HG03354 (cell line): ENCODE data around the gene DIPK1C.
A peak's percentile ranks its signal among the peaks of the same experiment; 100 is the strongest.
"Not testable (repeated sequence)": the region's sequence is repeated elsewhere in the genome, so short reads cannot be mapped to it uniquely, and the experiment has no call there.

Experiments used
- ATAC-seq: cut with Tn5 transposase; IDR thresholded peaks from one replicate; pipeline ENCODE4 v1.9.1; 2021; ENCODE audit warnings: mild to moderate bottlenecking; ENCODE audit not compliant: unreplicated experiment, poor library complexity, severe bottlenecking

The DIPK1C gene

GRCh38 chr18:74457043-74457724 lies at the start of gene DIPK1C:
DIPK1C (minus strand) TSS chr18:74457308; CDS start chr18:74457259, 49 bp downstream.
- no peak for ATAC-seq

GRCh38 chr18:74506448-74507084 lies 49.5 kb upstream of the DIPK1C start:
- no peak for ATAC-seq

DNA sequence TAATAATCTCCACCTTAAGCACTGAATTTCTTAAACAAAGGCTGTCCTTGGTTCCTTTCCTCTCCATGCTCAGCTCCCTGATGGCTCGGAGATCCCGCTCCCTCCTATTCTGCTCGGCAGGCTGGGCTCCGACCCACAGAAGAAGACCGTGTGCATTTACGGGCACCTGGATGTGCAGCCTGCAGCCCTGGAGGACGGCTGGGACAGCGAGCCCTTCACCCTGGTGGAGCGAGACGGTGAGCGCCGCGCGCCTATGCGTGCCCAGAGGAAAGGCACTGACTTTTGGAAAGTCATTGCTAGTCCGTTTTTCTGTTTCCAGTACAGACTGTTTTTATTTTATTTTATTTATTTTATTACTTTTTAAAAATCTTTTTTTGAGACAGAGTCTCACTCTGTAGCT lies 48.7 kb upstream of the DIPK1C start:
- no peak for ATAC-seq

DNA sequence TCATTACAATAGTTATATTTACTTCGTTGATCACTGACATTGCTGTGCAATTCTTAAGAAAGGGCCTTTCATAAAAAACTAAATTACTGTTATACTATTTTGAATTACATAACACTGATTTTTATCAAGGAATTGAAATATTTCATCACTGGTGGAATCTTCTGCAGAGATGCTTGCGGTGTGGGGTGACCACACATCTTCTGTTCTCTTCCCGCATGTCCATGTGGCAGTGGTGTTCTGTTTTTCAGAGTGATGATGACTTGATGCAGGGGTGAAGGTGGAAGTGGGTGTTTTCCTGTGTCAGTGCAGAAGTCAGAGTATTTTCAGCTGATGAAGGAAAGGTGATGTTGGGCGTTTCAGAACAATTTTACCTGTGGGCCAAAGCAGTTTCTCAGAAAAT lies 46.0 kb upstream of the DIPK1C start:
- no peak for ATAC-seq

DNA sequence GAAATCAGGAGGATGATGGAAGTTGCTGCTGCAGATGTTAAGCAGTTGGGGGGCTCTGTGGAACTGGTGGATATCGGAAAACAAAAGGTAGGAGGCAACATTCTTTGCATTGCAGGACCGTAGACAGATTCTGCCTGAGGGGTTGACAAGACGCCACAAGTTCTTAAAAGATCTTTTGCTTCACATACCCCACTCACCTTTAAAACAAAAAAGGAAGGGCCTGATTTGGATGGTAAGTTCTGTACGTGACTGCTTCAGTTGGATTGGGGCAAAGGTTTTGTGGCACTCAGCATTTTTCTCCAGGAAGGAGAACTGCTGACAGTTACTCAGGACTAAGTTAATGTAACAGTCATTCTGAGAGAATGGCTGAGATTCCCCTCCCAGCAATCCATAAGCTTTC lies 44.3 kb upstream of the DIPK1C start:
- no peak for ATAC-seq

GRCh38 chr18:74500774-74501173 lies 43.7 kb upstream of the DIPK1C start:
- ATAC-seq: not testable (repeated sequence)

GRCh38 chr18:74500372-74500771 lies 43.3 kb upstream of the DIPK1C start:
- ATAC-seq: no peak

- ATAC-seq: peak; percentile 42
Observed at GRCh38 chr18:74499633-74500032, 42.5 kb upstream of the DIPK1C start.

GRCh38 chr18:74498712-74499627 lies 41.9 kb upstream of the DIPK1C start:
- ATAC-seq: peak; percentile 33

DNA sequence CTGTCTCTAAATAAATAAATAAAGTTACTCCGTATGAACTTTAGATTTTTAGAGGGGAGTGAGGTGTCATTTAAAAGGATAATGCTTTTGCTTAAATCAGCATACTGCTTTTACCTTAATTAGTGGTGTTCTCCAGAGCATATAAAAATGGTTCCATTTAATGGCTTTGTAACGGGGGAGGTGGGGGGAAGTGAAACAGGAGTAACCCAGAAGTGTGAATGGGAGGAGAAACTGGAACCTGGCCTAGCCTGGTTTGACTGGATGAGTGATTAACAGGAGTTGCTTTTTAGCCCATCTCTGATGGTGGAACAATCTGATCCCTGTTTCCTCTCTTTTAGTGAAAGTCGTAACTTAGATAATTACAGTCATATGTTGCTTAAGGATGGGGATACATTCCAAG lies 40.7 kb upstream of the DIPK1C start:
- ATAC-seq: no peak

GRCh38 chr18:74497324-74497676 lies 40.2 kb upstream of the DIPK1C start:
- no peak for ATAC-seq

- ATAC-seq: peak; percentile 40
Observed at GRCh38 chr18:74496508-74497323, 39.6 kb upstream of the DIPK1C start.

- peak; percentile 80 for ATAC-seq
Observed at GRCh38 chr18:74495581-74496507, 38.7 kb upstream of the DIPK1C start, which contains the start of gene CNDP2. CNDP2 (plus strand) TSS chr18:74496363; CDS start chr18:74499974, 3,611 bp downstream.

GRCh38 chr18:74494514-74494913 lies 37.4 kb upstream of the DIPK1C start:
- no peak for ATAC-seq

GRCh38 chr18:74493689-74494088 lies 36.6 kb upstream of the DIPK1C start:
- ATAC-seq: peak; percentile 29

DNA sequence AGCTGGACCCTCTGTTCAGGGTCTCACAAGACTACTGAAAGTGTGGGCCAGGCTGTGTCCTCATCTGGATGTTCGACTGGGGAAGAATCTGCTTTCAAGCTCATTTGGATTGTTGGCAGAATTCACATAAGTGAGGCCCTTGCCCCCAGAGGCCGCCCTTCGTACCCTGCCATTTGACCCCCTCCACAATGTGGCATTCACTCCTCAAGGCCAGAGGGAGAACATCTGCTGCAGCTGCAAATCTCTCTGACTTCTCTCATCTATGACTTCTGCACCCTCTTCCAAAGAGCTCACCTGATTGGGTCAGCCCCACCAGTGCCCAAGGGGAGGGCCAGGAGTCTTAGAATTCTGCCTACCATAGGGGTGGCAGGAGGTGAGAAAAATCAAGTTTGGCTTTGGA lies 35.2 kb upstream of the DIPK1C start:
- no peak for ATAC-seq

- no peak for ATAC-seq
Observed at GRCh38 chr18:74489676-74490075, 32.6 kb upstream of the DIPK1C start.

GRCh38 chr18:74488864-74489263 lies 31.8 kb upstream of the DIPK1C start:
- no peak for ATAC-seq

GRCh38 chr18:74488354-74488753 lies 31.2 kb upstream of the DIPK1C start:
- no peak for ATAC-seq
